Mesenchymal stem cell (in vitro differentiated cells and primary cell): ENCODE measurements around the gene GAB2.

Source experiments
- DNase-seq: peaks from one replicate; pipeline ENCODE4 v3.0.0-alpha.2; 2013
- H2AFZ ChIP-seq: one replicate; pipeline ENCODE4 v1.6.1; 2013; ENCODE audit warnings: low read depth, mild to moderate bottlenecking, control low read depth, inconsistent platforms, low read length, moderate library complexity
- H2AK5ac ChIP-seq: 2 replicates; pipeline ENCODE4 v1.6.1; 2013; ENCODE audit warnings: low read length, moderate library complexity, mild to moderate bottlenecking, inconsistent platforms; ENCODE audit not compliant: severe bottlenecking
- H2BK120ac ChIP-seq: one replicate; pipeline ENCODE4 v1.6.1; 2013; ENCODE audit warnings: low read depth, mild to moderate bottlenecking, inconsistent platforms, low read length, moderate library complexity
- H2BK12ac ChIP-seq, 2 experiments: one replicate each; pipeline ENCODE4 v1.6.1; 2013; ENCODE audit warnings: inconsistent platforms in 2 of 2, low read length in 2 of 2, mild to moderate bottlenecking in 2 of 2, moderate library complexity in 2 of 2, control low read depth in 1 of 2
- H2BK15ac ChIP-seq: one replicate; pipeline ENCODE4 v1.6.1; 2013; ENCODE audit warnings: mild to moderate bottlenecking, low read depth, inconsistent platforms; ENCODE audit not compliant: poor library complexity, severe bottlenecking
- H2BK5ac ChIP-seq: 2 replicates; pipeline ENCODE4 v1.6.1; 2013; ENCODE audit warnings: low read depth, mild to moderate bottlenecking, low read length, control low read depth, inconsistent platforms; ENCODE audit not compliant: poor library complexity, severe bottlenecking
- H3K14ac ChIP-seq, 2 experiments: one replicate each; pipeline ENCODE4 v1.6.1; 2013; ENCODE audit warnings: inconsistent platforms in 2 of 2, low read length in 2 of 2, control low read depth in 1 of 2, mild to moderate bottlenecking in 1 of 2, moderate library complexity in 1 of 2
- H3K18ac ChIP-seq, 2 experiments: one replicate each; pipeline ENCODE4 v1.6.1; 2013; ENCODE audit warnings: inconsistent platforms in 2 of 2, low read length in 2 of 2, control low read depth in 1 of 2, low read depth in 1 of 2, mild to moderate bottlenecking in 1 of 2
- H3K23ac ChIP-seq, 2 experiments: one replicate each; pipeline ENCODE4 v1.6.1; 2013; ENCODE audit warnings: inconsistent platforms in 2 of 2, low read length in 2 of 2, mild to moderate bottlenecking in 2 of 2, moderate library complexity in 2 of 2, control low read depth in 1 of 2
- H3K27ac ChIP-seq: 2 replicates; pipeline ENCODE4 v1.5.1; 2013; ENCODE audit warnings: mild to moderate bottlenecking, moderate library complexity, low read length, control low read depth, inconsistent platforms; ENCODE audit not compliant: poor library complexity, severe bottlenecking
- H3K27me3 ChIP-seq, 2 experiments: 2 replicates each; pipeline versions ENCODE4 v1.6.1 to v1.7.0; 2013; ENCODE audit warnings: low read length in 2 of 2, mild to moderate bottlenecking in 2 of 2, moderate library complexity in 2 of 2, control low read depth in 1 of 2, inconsistent platforms in 1 of 2; ENCODE audit not compliant: control insufficient read depth in 1 of 2, insufficient read depth in 1 of 2
- H3K36me3 ChIP-seq, 2 experiments: 2 replicates each; pipeline versions ENCODE4 v1.6.1 to v1.7.0; 2013; ENCODE audit warnings: low read length in 2 of 2, control low read depth in 1 of 2, inconsistent platforms in 1 of 2, low read depth in 1 of 2, mild to moderate bottlenecking in 1 of 2; ENCODE audit not compliant: insufficient read depth in 2 of 2, control insufficient read depth in 1 of 2
- H3K4ac ChIP-seq, 2 experiments: one replicate each; pipeline ENCODE4 v1.6.1; 2013; ENCODE audit warnings: inconsistent platforms in 2 of 2, low read length in 2 of 2, mild to moderate bottlenecking in 2 of 2, moderate library complexity in 2 of 2, control low read depth in 1 of 2, low read depth in 1 of 2
- H3K4me1 ChIP-seq: 2 replicates; pipeline ENCODE4 v1.6.1; 2013; ENCODE audit warnings: low read depth, low read length, control low read depth; ENCODE audit not compliant: control insufficient read depth, insufficient read depth
- H3K4me2 ChIP-seq: 2 replicates; pipeline ENCODE4 v1.6.1; 2013; ENCODE audit warnings: low read length, mild to moderate bottlenecking, inconsistent platforms; ENCODE audit not compliant: poor library complexity, severe bottlenecking
- H3K4me3 ChIP-seq, 2 experiments: 2 replicates each; pipeline versions ENCODE4 v1.5.1 to v1.7.0; 2013; ENCODE audit warnings: low read length in 2 of 2, mild to moderate bottlenecking in 2 of 2, control low read depth in 1 of 2, low read depth in 1 of 2; ENCODE audit not compliant: insufficient read depth in 1 of 2
- H3K79me1 ChIP-seq: replicated peaks from 2 replicates; pipeline ENCODE4 v1.6.1; 2013; ENCODE audit warnings: mild to moderate bottlenecking, control low read depth, low read length, inconsistent platforms; ENCODE audit not compliant: poor library complexity, severe bottlenecking
- H3K9ac ChIP-seq: 2 replicates; pipeline ENCODE4 v1.7.0; 2013; ENCODE audit warnings: mild to moderate bottlenecking, low read length, moderate library complexity
- H3K9me3 ChIP-seq: 2 replicates; pipeline ENCODE4 v1.7.0; 2013; ENCODE audit warnings: mild to moderate bottlenecking, low read length; ENCODE audit not compliant: control insufficient read depth
- H4K8ac ChIP-seq: one replicate; pipeline ENCODE4 v1.6.1; 2013; ENCODE audit warnings: inconsistent platforms, mild to moderate bottlenecking, low read length, moderate library complexity
- H4K91ac ChIP-seq: one replicate; pipeline ENCODE4 v1.6.1; 2013; ENCODE audit warnings: mild to moderate bottlenecking, low read length, inconsistent platforms
- WGBS: methylation state at CpG from one replicate; pipeline ENCODE4 v1.1.7; 2013; ENCODE audit warnings: mixed read lengths; 5-methylcytosine and 5-hydroxymethylcytosine counted together

Gene GAB2

GRCh38 chr11:78244546-78245255 lies 172.9 kb downstream of the GAB2 start:
- Histone ChIP-seq H3K18ac (no peak overlapping the region), H3K4me1 (no peaks in the 10 kb centered on the region), H2AFZ (no peak overlapping the region), H3K9me3 (peaks cover 11% of the 10 kb centered on the region), H2BK15ac (no peak overlapping the region), H4K8ac (no peak overlapping the region), H2BK120ac (no peak overlapping the region), H3K14ac (no peak overlapping the region), H3K9ac (no peak overlapping the region), H3K79me1 (peaks cover 4% of the 10 kb centered on the region), H3K27me3 (no peaks in the 10 kb centered on the region), H2BK12ac (no peak overlapping the region), H2AK5ac (no peak overlapping the region), H3K4me2 (no peak overlapping the region), H3K23ac (no peak overlapping the region), H3K27ac (no peak overlapping the region), H2BK5ac (no peak overlapping the region), H4K91ac (no peak overlapping the region), H3K36me3 (peaks cover 0 to 13% of the 10 kb centered on the region in 2 experiments), H3K4me3 (no peak overlapping the region), H3K4ac (no peak overlapping the region)
- 79% methylated on average over 1 of the region's 4 CpGs for WGBS
- peak; percentile 56 for DNase-seq

- Histone ChIP-seq H2BK120ac (no peak overlapping the region), H4K8ac (no peak overlapping the region), H3K4ac (no peak overlapping the region), H2AK5ac (no peak overlapping the region), H3K14ac (no peak overlapping the region), H3K23ac (no peak overlapping the region), H3K4me3 (no peak overlapping the region), H3K9ac (no peak overlapping the region), H3K18ac (no peak overlapping the region), H3K27me3 (no peaks in the 10 kb centered on the region), H2BK5ac (no peak overlapping the region), H2AFZ (no peak overlapping the region), H3K4me1 (no peaks in the 10 kb centered on the region), H4K91ac (no peak overlapping the region), H3K4me2 (no peak overlapping the region), H3K9me3 (peaks cover 11% of the 10 kb centered on the region), H2BK15ac (no peak overlapping the region), H2BK12ac (no peak overlapping the region), H3K36me3 (peaks cover 0 to 7% of the 10 kb centered on the region in 2 experiments), H3K27ac (no peak overlapping the region), H3K79me1 (peaks cover 4% of the 10 kb centered on the region)
- no peak for DNase-seq
- no CpG with 5 or more reads among the region's 2 CpGs for WGBS
These were observed 173.5 kb downstream of the GAB2 start for GRCh38 chr11:78244080-78244479.

GRCh38 chr11:78241475-78241874 lies 176.1 kb downstream of the GAB2 start:
- Histone ChIP-seq H2BK5ac (no peak overlapping the region), H2BK120ac (no peak overlapping the region), H3K4me1 (no peaks in the 10 kb centered on the region), H3K9ac (no peak overlapping the region), H3K36me3 (peaks cover 0 to 11% of the 10 kb centered on the region in 2 experiments), H3K79me1 (peaks cover 7% of the 10 kb centered on the region), H2BK15ac (no peak overlapping the region), H3K23ac (no peak overlapping the region), H4K91ac (no peak overlapping the region), H3K4me3 (no peak overlapping the region), H3K18ac (no peak overlapping the region), H3K9me3 (peaks cover 11% of the 10 kb centered on the region), H3K27ac (no peak overlapping the region), H3K14ac (no peak overlapping the region), H3K27me3 (no peaks in the 10 kb centered on the region), H2BK12ac (no peak overlapping the region), H3K4me2 (no peak overlapping the region), H3K4ac (no peak overlapping the region), H4K8ac (no peak overlapping the region), H2AK5ac (no peak overlapping the region), H2AFZ (no peak overlapping the region)
- DNase-seq = no peak

- no peak overlapping the region for H2BK12ac ChIP-seq
- no peak for DNase-seq
- no peak overlapping the region for H3K4me3 ChIP-seq
- peaks cover 0 to 11% of the 10 kb centered on the region in 2 experiments for H3K36me3 ChIP-seq
- no peak overlapping the region for H3K14ac ChIP-seq
- no peak overlapping the region for H2AK5ac ChIP-seq
- H3K27ac ChIP-seq = no peak overlapping the region
- no peak overlapping the region for H3K4ac ChIP-seq
- H3K18ac ChIP-seq = no peak overlapping the region
- WGBS = 94% methylated on average over 1 of the region's 1 CpG
- H2AFZ ChIP-seq = no peak overlapping the region
- no peak overlapping the region for H3K9ac ChIP-seq
- H3K4me2 ChIP-seq = no peak overlapping the region
- no peak overlapping the region for H2BK120ac ChIP-seq
- H3K9me3 ChIP-seq = peaks cover 11% of the 10 kb centered on the region
- H4K8ac ChIP-seq = no peak overlapping the region
- H4K91ac ChIP-seq = no peak overlapping the region
- H2BK15ac ChIP-seq = no peak overlapping the region
- H3K23ac ChIP-seq = no peak overlapping the region
- H3K79me1 ChIP-seq = peaks cover 7% of the 10 kb centered on the region
- no peak overlapping the region for H2BK5ac ChIP-seq
- H3K4me1 ChIP-seq = no peaks in the 10 kb centered on the region
- H3K27me3 ChIP-seq = no peaks in the 10 kb centered on the region
These were observed 177.8 kb downstream of the GAB2 start for GRCh38 chr11:78239781-78240180.
